Activated CD8-positive, alpha-beta T cell treated with anti-CD3 and anti-CD28 coated beads, Interleukin-2, amount 10 ng/mL, durations not matched to agents 7 days and 5 days (primary cell): ENCODE measurements around the gene IFNA13. TPM values are rescaled to one million over a fixed set of nuclear protein-coding genes. Genes with fewer than 3 reads are reported as not detected.

Source experiments
- ATAC-seq: fragments of 150-1000 bp; cut with Tn5 transposase; one replicate; pipeline ENCODE4 v1.10.0; 2021; ENCODE audit warnings: moderate library complexity
- CTCF ChIA-PET: fragments of 350-600 bp; sonication (Branson Sonifier 250); formaldehyde crosslinking; loops from one replicate; lab custom pipeline; 2021; ENCODE audit warnings: antibody characterized with exemption; lab: Charles Lee
- POLR2A ChIA-PET: fragments of 350-600 bp; sonication (Branson Sonifier 250); formaldehyde crosslinking; loops from one replicate; lab custom pipeline; 2021; ENCODE audit warnings: antibody characterized with exemption; lab: Charles Lee
- DNase-seq: peaks from one replicate; pipeline ENCODE4 v3.0.0-alpha.2; 2020
- H3K27ac Mint-ChIP-seq: one replicate; pipeline ENCODE4 v1.8.0; 2021; ENCODE audit warnings: mild to moderate bottlenecking, mixed read lengths
- H3K27me3 Mint-ChIP-seq: one replicate; pipeline ENCODE4 v1.8.0; 2021; ENCODE audit warnings: low read depth, mixed read lengths
- H3K36me3 Mint-ChIP-seq: one replicate; pipeline ENCODE4 v1.8.0; 2021; ENCODE audit warnings: low read depth, mixed read lengths
- H3K4me1 Mint-ChIP-seq: one replicate; pipeline ENCODE4 v1.8.0; 2021; ENCODE audit warnings: low read depth, mixed read lengths
- H3K4me3 Mint-ChIP-seq: one replicate; pipeline ENCODE4 v1.8.0; 2021; ENCODE audit warnings: mild to moderate bottlenecking, mixed read lengths
- H3K9me3 Mint-ChIP-seq: one replicate; pipeline ENCODE4 v1.8.0; 2022; ENCODE audit warnings: mixed read lengths; ENCODE audit not compliant: insufficient read depth
- total RNA-seq, 2 experiments: library from RNA; stranded (reverse); gene quantifications; one replicate each; pipeline ENCODE4 v1.2.3, GENCODE V29; 2021

The IFNA13 gene
- not detected for total RNA-seq

GRCh38 chr9:21367957-21368356, at the start of gene IFNA13:
TSS of gene IFNA13 (minus strand) at chr9:21368057. CDS start at chr9:21368010, 47 bp downstream.
- H3K27ac Mint-ChIP-seq: no peak within 1 kb of the TSS
- H3K27me3 Mint-ChIP-seq: peaks cover 29% of the 10 kb centered on the region
- DNase-seq: no peak
- no peak for ATAC-seq
- no peaks in the 10 kb centered on the region for H3K9me3 Mint-ChIP-seq
- ChIA-PET POLR2A (no interaction called here), CTCF (no interaction called here)
- no peaks in the 10 kb centered on the region for H3K36me3 Mint-ChIP-seq
- H3K4me1 Mint-ChIP-seq: peaks cover 5% of the 10 kb centered on the region
- no peak within 1 kb of the TSS for H3K4me3 Mint-ChIP-seq

DNA sequence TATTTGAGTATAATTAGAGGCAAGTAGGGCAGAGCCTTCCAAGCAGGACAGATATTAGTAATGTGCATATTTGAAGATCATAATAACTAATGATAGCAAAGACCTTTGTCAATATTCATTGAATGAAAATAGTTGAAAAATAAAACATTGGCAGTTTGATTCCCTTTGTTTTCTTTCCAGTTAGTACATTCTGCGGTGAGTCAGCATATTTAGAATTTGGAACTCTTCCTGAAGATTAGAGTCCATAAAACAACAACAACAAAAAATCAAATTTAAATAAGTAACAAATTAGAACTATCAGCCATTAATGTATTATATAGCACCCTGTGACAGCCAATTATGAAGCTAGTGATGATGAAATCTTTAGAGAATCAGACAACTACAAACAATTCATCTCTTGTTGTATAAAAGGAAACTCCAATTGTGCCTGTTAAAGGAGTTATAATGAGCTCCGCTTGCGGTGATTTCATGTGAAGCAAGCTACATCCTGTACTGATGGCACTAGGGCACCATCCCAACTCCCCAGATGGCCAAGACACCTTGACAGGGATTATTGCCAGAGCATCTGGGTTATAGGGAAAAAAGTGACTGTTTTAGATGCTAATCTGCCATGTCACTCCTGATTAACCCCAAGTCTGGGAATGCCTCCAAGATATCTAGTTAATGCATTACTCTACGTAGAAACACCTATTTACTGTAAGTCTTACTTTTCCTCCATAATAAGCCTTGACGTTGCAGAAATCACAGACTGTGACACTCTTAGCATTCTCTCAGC, 47.8 kb upstream of the IFNA13 start:
- Mint-ChIP-seq H3K4me3 (no peak overlapping the region), H3K27ac (no peak overlapping the region), H3K27me3 (peaks cover 14% of the 10 kb centered on the region), H3K9me3 (no peaks in the 10 kb centered on the region), H3K36me3 (no peaks in the 10 kb centered on the region), H3K4me1 (peaks cover 5% of the 10 kb centered on the region)
- no peak for DNase-seq
- CTCF ChIA-PET: interaction anchor here (1.5 kb wide), 1 partner anchor 20 kb away, joined by 7 read pairs; no protein-coding TSS in a partner anchor
- POLR2A ChIA-PET: no interaction called here
- ATAC-seq: no peak

DNA sequence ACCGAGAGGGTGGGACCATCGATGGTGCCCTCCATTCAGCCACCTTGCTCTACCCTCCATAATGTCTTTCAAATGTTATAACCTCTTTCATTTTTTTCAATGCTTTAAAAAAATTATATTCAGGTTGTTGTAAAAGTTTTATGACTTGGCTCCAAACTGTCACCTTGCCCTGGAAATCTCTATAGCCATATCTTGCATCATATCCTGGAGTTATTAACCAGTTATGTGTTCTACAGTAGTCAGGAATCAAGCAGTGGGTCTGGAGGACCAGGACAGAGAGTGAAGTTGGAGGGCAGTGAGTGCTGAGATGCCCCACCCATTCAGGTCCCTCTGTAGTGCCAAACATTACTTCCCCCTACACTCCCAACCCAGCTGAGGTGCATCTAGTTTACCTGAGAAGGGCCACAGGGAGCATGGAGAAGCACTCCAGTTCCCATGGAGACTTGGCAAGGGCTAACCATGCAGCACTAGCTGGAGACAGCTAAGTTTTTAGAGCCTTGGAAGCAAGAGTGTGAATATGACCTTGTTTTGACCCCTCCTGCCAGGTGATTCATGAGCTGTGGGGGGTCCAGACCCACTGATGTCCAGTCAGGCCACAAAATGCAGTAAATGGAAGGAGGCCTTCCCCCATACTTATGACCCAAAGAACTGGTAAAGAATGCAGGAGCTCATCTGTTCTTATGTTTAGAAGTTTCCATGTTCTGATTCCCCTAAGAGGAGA, 46.5 kb upstream of the IFNA13 start:
- Mint-ChIP-seq H3K27me3 (peaks cover 20% of the 10 kb centered on the region), H3K4me1 (peaks cover 5% of the 10 kb centered on the region), H3K27ac (no peak overlapping the region), H3K4me3 (no peak overlapping the region), H3K9me3 (no peaks in the 10 kb centered on the region), H3K36me3 (no peaks in the 10 kb centered on the region)
- ATAC-seq (no peak), DNase-seq (no peak)
- POLR2A ChIA-PET: no interaction called here
- CTCF ChIA-PET: interaction anchor here (0.8 to 3.3 kb wide), 3 partner anchors 18 to 178 kb away, joined by 3 to 15 read pairs (median 3); no protein-coding TSS in a partner anchor

GRCh38 chr9:21413624-21414023, 45.8 kb upstream of the IFNA13 start:
- no peak overlapping the region for H3K27ac Mint-ChIP-seq
- no peak for DNase-seq
- H3K9me3 Mint-ChIP-seq: no peaks in the 10 kb centered on the region
- ChIA-PET POLR2A (no interaction called here), CTCF (interaction anchor here (2.5 to 3.3 kb wide), 2 partner anchors 18 to 88 kb away, joined by 7 to 15 read pairs; no protein-coding TSS in a partner anchor)
- H3K36me3 Mint-ChIP-seq: no peaks in the 10 kb centered on the region
- H3K27me3 Mint-ChIP-seq: peaks cover 21% of the 10 kb centered on the region
- peak; percentile 47 for ATAC-seq
- H3K4me3 Mint-ChIP-seq: no peak overlapping the region
- H3K4me1 Mint-ChIP-seq: peaks cover 5% of the 10 kb centered on the region

- DNase-seq (no peak), ATAC-seq (no peak)
- Mint-ChIP-seq H3K4me1 (peaks cover 5% of the 10 kb centered on the region), H3K27me3 (peaks cover 21% of the 10 kb centered on the region), H3K27ac (no peak overlapping the region), H3K36me3 (no peaks in the 10 kb centered on the region), H3K4me3 (no peak overlapping the region), H3K9me3 (no peaks in the 10 kb centered on the region)
- ChIA-PET CTCF (interaction anchor here (0.8 to 3.3 kb wide), 3 partner anchors 15 to 87 kb away, joined by 3 to 15 read pairs (median 7); no protein-coding TSS in a partner anchor), POLR2A (no interaction called here)
These were observed 45.3 kb upstream of the IFNA13 start for GRCh38 chr9:21413151-21413550.

DNA sequence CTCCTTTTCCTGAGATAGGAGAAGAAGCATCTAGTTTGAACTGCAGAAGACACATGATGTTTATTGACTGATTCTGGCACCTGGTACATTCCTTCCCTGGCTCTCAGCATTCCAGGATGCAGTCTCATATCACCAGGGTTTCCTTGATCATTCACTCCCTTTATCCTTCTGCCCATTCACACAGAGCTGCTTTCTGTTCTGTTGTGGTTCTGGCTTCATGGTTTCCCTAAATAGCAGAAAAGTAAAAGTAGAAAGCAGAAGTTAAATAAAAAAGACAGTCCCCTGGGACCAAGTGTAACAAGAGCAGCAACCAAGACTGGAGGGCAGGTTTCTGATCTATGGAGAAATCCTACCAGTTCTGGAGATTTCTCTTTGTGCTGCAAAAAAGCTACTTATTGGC, 44.2 kb upstream of the IFNA13 start:
- peaks cover 5% of the 10 kb centered on the region for H3K4me1 Mint-ChIP-seq
- ChIA-PET CTCF (interaction anchor here (2.5 to 3.3 kb wide), 2 partner anchors 16 to 86 kb away, joined by 7 to 15 read pairs; no protein-coding TSS in a partner anchor), POLR2A (no interaction called here)
- no peak overlapping the region for H3K27ac Mint-ChIP-seq
- no peak for ATAC-seq
- H3K4me3 Mint-ChIP-seq: no peak overlapping the region
- no peak for DNase-seq
- no peaks in the 10 kb centered on the region for H3K9me3 Mint-ChIP-seq
- no peaks in the 10 kb centered on the region for H3K36me3 Mint-ChIP-seq
- peaks cover 25% of the 10 kb centered on the region for H3K27me3 Mint-ChIP-seq

DNA sequence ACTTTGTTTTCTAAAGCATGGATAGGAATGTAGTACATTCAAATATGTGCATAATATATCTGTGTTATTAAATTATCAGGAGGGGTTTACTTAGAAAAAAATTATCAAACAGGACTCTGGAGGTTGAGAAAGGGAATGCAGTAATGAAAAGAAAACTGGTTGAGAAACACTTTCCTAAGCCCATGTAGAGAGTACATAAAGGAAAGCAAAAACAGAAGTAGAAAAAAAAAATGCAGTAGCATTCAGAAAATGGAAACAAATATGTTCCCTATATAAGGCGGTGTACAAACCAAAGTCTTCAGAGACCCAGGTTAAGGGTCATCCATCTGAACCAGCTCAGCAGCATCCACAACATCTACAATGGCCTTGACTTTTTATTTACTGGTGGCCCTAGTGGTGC, 41.0 kb upstream of the IFNA13 start, which contains the start of gene IFNA8:
Gene IFNA8, plus strand, starts transcription at position 301 of the 400 bp plus-strand sequence. Its CDS starts 60 bp downstream, at position 361.
- no peak within 1 kb of the TSS for H3K4me3 Mint-ChIP-seq
- H3K9me3 Mint-ChIP-seq: no peaks in the 10 kb centered on the region
- peaks cover 43% of the 10 kb centered on the region for H3K27me3 Mint-ChIP-seq
- POLR2A ChIA-PET: no interaction called here
- no peak within 1 kb of the TSS for H3K27ac Mint-ChIP-seq
- peaks cover 5% of the 10 kb centered on the region for H3K4me1 Mint-ChIP-seq
- DNase-seq (no peak), ATAC-seq (no peak)
- CTCF ChIA-PET: interaction anchor here (1.3 to 3.0 kb wide), 5 partner anchors 11 to 226 kb away, joined by 3 to 8 read pairs (median 7); no protein-coding TSS in a partner anchor
- no peaks in the 10 kb centered on the region for H3K36me3 Mint-ChIP-seq

GRCh38 chr9:21404146-21404545, 36.3 kb upstream of the IFNA13 start:
- Mint-ChIP-seq H3K36me3 (no peaks in the 10 kb centered on the region), H3K4me3 (no peak overlapping the region), H3K4me1 (peaks cover 7% of the 10 kb centered on the region), H3K27ac (no peak overlapping the region), H3K27me3 (peaks cover 50% of the 10 kb centered on the region), H3K9me3 (no peaks in the 10 kb centered on the region)
- ChIA-PET POLR2A (no interaction called here), CTCF (interaction anchor here (1.0 to 1.7 kb wide), 2 partner anchors 16 to 78 kb away, joined by 3 to 5 read pairs; no protein-coding TSS in a partner anchor)
- DNase-seq: no peak
- ATAC-seq: no peak

GRCh38 chr9:21402386-21403251, 34.8 kb upstream of the IFNA13 start:
- Mint-ChIP-seq H3K27ac (no peak overlapping the region), H3K4me1 (peaks cover 7% of the 10 kb centered on the region), H3K36me3 (no peaks in the 10 kb centered on the region), H3K4me3 (peak overlapping the region; percentile 66), H3K27me3 (peaks cover 55% of the 10 kb centered on the region), H3K9me3 (no peaks in the 10 kb centered on the region)
- peak; percentile 60 for ATAC-seq
- DNase-seq: no peak
- POLR2A ChIA-PET: no interaction called here
- CTCF ChIA-PET: interaction anchor here (0.7 to 1.8 kb wide), 10 partner anchors 15 to 208 kb away, joined by 3 to 7 read pairs (median 4); no protein-coding TSS in a partner anchor

GRCh38 chr9:21399956-21400355, 32.1 kb upstream of the IFNA13 start:
- no peak for DNase-seq
- H3K36me3 Mint-ChIP-seq: no peaks in the 10 kb centered on the region
- no peak overlapping the region for H3K27ac Mint-ChIP-seq
- no peaks in the 10 kb centered on the region for H3K9me3 Mint-ChIP-seq
- POLR2A ChIA-PET: no interaction called here
- no peak for ATAC-seq
- peaks cover 12% of the 10 kb centered on the region for H3K4me1 Mint-ChIP-seq
- H3K27me3 Mint-ChIP-seq: peaks cover 56% of the 10 kb centered on the region
- CTCF ChIA-PET: interaction anchor here (2.5 kb wide), 1 partner anchor 71 kb away, joined by 5 read pairs; no protein-coding TSS in a partner anchor
- no peak overlapping the region for H3K4me3 Mint-ChIP-seq

- CTCF ChIA-PET: interaction anchor here (1.4 to 2.5 kb wide), 7 partner anchors 9 to 216 kb away, joined by 3 to 10 read pairs (median 5); partner anchors contain the start of gene IFNA8
- Mint-ChIP-seq H3K9me3 (no peaks in the 10 kb centered on the region), H3K4me3 (no peak overlapping the region), H3K36me3 (no peaks in the 10 kb centered on the region), H3K27ac (no peak overlapping the region), H3K27me3 (peaks cover 51% of the 10 kb centered on the region), H3K4me1 (peaks cover 12% of the 10 kb centered on the region)
- ATAC-seq: no peak
- no peak for DNase-seq
- POLR2A ChIA-PET: no interaction called here
These were observed 31.2 kb upstream of the IFNA13 start for GRCh38 chr9:21398955-21399489.
